G401 (cell line): ENCODE data around the gene CEBPZ. TPM values are rescaled to one million over a fixed set of nuclear protein-coding genes. Genes with fewer than 3 reads are reported as not detected.

Source experiments
- DNase-seq: peaks from one replicate; pipeline ENCODE4 v3.0.0-alpha.2; 2015; ENCODE audit warnings: low spot score
- in situ Hi-C: cut with HindIII; loops from 2 replicates; pipeline ENCODE4 v1.10.0; 2016; ENCODE audit warnings: low sequenced_read_pairs, mixed read lengths
- total RNA-seq: library from RNA; depleted of rRNA; stranded (reverse); fragments of >200 nt; shearing (Covaris generic); gene quantifications from 2 replicates; pipeline ENCODE4 v1.2.3, GENCODE V29; 2014; rRNA removed

Gene CEBPZ, protein sequence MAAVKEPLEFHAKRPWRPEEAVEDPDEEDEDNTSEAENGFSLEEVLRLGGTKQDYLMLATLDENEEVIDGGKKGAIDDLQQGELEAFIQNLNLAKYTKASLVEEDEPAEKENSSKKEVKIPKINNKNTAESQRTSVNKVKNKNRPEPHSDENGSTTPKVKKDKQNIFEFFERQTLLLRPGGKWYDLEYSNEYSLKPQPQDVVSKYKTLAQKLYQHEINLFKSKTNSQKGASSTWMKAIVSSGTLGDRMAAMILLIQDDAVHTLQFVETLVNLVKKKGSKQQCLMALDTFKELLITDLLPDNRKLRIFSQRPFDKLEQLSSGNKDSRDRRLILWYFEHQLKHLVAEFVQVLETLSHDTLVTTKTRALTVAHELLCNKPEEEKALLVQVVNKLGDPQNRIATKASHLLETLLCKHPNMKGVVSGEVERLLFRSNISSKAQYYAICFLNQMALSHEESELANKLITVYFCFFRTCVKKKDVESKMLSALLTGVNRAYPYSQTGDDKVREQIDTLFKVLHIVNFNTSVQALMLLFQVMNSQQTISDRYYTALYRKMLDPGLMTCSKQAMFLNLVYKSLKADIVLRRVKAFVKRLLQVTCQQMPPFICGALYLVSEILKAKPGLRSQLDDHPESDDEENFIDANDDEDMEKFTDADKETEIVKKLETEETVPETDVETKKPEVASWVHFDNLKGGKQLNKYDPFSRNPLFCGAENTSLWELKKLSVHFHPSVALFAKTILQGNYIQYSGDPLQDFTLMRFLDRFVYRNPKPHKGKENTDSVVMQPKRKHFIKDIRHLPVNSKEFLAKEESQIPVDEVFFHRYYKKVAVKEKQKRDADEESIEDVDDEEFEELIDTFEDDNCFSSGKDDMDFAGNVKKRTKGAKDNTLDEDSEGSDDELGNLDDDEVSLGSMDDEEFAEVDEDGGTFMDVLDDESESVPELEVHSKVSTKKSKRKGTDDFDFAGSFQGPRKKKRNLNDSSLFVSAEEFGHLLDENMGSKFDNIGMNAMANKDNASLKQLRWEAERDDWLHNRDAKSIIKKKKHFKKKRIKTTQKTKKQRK
- total RNA-seq = 41.3 and 63.4 TPM in 2 replicates

DNA sequence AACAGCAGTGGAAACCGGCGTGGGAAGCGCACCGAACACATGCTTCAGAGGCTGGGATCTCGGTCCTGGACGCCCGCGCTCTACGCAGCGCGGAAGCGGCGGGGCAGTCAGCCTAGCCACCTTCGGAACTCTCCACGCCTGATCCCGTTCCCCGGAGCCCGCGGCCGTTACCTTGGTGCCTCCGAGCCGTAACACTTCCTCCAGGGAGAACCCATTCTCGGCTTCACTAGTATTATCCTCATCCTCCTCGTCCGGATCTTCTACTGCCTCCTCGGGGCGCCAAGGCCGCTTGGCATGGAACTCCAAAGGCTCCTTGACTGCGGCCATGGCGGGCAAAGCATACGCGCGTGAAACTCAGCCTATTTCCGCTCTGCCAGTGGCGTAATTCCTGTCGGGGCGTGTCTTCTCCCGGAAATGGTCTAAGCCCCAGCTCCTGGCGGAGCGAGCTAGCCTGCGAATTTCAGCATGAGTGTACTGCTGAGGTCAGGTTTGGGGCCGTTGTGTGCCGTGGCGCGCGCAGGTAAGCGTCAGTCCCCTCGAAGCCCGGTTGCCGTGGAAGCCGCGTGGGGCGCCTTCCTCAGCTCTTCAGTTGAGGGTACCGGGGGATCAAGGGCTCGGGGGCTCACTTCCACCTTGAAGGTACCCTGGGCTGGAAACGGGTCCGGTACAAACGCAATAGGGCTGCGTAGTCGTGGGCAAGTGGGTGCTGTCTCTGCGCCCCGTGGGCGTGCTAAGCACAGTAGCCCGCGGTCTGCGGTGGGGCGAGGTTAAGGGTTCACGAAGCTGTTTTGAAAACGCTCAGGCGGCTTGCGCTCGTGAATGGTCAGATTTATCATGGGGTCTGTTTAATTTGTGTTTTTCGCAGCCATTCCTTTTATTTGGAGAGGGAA, at the start of gene CEBPZ, which contains the start of gene NDUFAF7:
TSS of gene CEBPZ (minus strand) at position 356 of the 890 bp plus-strand sequence. CDS start at position 327, 29 bp downstream.
TSS of gene NDUFAF7 (plus strand) at position 418 of the 890 bp plus-strand sequence. CDS start at position 466, 48 bp downstream.
- in situ Hi-C loops = no loop called here

GRCh38 chr2:37276291-37276690, 44.9 kb upstream of the CEBPZ start:
- DNase-seq = no peak
- in situ Hi-C loops = no loop called here

More for the DNA sequence above, at the start of gene CEBPZ, which contains the start of gene NDUFAF7:
- DNase-seq = peak; percentile 95

DNA sequence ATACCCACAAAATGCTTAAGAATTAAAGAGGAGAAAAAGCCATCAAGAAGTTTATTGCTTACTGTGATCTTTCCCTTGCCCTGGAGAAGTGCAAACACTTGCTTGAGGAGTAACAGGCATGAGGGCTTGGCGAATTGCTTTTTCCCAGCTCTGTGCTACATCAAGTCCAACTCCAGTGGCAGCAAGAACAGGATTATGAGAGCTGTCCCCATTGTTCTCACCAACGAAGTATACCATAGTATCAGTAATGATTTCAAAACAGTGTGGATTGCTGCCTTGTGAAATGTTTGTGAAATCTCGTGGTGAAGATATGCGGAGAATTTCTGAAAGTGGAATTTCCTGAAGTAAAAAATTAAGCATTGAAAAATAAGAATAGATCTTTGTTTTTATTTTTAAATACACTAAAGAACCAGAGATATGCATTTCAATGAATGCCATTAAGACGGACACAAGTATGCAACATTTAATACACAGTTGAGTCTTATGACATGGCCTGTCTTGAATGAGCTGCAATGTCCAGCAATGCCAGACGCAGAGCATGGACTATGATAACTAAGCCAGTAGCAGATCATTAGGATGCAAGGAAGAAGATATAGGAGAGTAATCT, 43.1 kb upstream of the CEBPZ start:
- DNase-seq = no peak
- in situ Hi-C loops = no loop called here

DNA sequence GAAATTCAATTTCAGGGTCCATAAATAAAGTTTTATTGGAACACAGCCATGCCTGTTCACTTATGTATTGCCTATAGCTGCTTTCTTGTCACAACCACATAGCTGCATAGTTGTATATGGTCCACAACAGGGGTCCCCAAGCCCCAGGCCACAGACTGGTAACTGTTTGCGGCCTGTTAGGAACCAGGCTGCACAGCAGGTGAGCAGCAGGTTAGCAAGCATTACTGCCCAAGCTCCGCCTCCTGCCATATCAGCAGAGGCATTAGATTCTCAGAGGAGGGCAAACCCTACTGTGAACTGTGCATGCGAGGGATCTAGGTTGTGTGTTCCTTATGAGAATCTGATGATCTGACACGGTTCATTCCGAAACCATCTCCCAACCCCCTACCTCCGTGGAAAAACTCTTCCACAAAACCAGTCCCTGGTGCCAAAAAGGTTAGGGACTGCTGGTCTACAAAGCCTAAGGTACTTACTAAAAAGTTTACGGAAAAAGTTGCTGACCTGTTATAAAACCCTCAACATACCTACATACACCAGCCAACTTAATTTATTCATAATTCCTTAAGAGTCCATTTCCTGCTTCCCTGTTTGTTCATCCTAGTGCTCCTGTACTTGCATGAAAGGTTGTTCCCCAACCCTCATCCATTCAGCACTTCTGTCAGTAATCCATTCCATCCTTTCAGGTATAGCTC, 40.1 kb upstream of the CEBPZ start:
- in situ Hi-C loops = no loop called here
- no peak for DNase-seq

DNA sequence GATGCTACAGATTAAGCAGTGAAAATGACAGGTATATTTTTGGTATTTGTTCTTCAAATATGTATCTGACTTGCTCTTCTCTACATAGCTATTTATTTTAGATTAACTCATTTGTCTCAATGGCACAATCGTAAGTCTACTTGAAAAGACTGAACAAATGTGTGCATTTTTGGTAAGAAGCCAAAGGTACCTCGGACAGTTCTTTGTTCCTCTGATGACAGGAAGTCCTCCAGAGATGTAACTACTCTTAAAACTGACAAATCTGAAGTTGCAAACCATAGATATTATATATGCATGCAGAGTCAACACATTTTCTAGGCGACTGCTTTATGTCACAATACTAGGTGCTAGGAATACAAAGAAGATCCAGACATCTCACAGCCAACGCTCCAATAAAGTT, 36.7 kb upstream of the CEBPZ start:
- no peak for DNase-seq
- in situ Hi-C loops = no loop called here

- no peak for DNase-seq
These were observed 36.3 kb upstream of the CEBPZ start for GRCh38 chr2:37267685-37268084.

GRCh38 chr2:37263839-37264238, 32.4 kb upstream of the CEBPZ start:
- in situ Hi-C loops = no loop called here
- DNase-seq = no peak

More at GRCh38 chr2:37267685-37268084, 36.3 kb upstream of the CEBPZ start:
- in situ Hi-C loops = no loop called here

DNA sequence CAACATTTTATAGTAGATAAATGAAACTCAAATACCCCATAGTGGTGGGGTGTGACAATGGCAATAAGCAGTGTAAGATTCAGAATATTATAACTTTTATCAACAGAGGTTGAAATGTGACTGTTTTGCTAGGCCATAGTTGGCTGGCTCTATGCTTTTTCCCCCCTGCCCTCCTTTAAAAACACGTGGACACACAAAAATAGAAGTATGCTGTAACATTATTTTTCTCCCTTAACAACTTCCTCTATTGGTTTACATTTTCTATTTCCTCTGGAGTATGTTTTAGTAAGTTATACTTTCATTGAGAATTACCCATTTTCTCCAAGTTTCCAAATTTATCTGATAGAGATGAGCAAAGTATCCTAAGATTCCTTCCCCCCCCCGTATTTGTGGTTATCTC, 31.1 kb upstream of the CEBPZ start:
- in situ Hi-C loops = no loop called here

DNA sequence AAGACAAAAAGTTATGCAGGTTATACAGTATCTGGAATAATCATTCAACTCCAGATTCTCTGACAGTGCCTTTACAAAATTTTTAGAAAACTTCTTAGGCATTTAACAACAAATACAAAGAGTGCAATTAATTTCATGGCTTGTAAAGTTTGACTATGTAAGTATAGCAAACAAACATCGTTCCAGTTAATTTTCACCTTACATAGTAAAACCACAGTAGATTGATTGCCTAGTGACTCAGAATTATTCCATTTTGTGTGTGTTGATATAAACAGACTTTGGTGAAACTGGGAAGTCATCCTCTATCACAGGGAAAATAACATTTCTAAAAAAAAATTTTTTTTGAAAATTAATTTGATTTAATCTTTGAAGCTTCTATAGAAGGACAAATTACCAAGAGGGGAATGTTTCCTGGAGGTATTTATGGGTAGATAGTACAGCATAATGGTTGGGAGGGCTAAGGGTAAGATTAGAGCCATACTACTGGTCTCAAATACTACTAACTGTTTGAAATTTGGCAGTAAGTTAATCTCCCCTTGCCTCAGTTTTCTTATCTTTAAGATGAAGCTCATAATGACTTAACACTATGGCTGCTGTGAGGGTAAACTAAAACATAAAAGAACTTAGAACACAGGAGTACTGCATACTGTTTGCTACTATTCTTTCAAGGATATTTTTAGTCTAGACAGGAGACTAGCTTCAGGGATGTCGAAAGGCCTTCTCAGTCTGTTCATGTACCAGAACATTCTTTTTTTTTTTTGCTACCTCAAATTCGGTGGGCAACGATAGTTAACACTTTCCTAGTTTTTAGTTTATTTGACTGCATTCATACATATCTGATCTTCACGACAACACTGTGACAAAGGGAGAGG, 19.7 kb upstream of the CEBPZ start:
- DNase-seq = no peak
- in situ Hi-C loops = no loop called here

More for the DNA sequence above, 31.1 kb upstream of the CEBPZ start:
- DNase-seq = no peak

- no peak for DNase-seq
- in situ Hi-C loops = no loop called here
These were observed 14.8 kb upstream of the CEBPZ start for GRCh38 chr2:37246205-37246604.

GRCh38 chr2:37244755-37245154, 13.4 kb upstream of the CEBPZ start:
- no peak for DNase-seq
- in situ Hi-C loops = no loop called here

DNA sequence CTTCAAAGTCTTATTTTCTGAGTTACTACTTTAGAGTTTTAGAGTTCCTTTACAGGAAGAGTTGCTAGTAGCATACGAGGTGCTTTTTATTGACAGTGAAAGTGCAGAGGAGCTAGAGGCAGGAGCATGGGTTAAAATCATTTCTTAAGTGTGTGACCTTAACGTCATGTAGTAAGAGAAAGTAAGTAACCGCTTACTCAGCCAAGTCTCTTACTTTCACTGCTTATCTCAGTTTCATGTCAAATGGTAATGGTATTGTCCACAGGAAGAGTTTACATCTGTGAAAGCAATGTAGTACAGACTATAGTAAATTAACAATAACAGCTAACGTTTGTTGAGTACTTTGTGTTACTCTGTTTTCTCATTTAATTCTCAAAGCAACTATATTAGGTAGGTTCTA, 12.6 kb upstream of the CEBPZ start:
- DNase-seq = no peak
- in situ Hi-C loops = no loop called here

DNA sequence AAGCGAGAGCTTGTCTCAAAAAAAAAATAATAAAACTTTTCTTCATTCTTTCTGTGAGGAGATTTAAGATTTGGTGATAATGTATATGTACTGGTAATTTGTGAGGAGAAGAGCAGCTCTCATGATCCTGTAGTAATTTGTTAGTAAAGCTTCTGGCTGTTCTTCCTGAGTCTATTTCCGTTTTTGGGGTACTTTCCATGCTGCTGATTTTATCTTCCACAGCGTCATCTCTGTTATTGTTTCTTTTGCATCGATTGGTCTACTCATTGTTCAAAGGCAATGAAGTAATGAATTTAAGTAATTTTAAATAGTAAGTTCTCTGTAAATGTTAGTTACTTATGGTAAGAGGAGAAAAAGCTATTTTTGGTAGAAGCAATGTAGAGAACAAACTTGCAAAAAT, 12.0 kb upstream of the CEBPZ start:
- in situ Hi-C loops = no loop called here
- no peak for DNase-seq

- DNase-seq = peak; percentile 35
- in situ Hi-C loops = no loop called here
These were observed 936 bp upstream of the CEBPZ start for GRCh38 chr2:37232131-37232933.

- in situ Hi-C loops = no loop called here
- DNase-seq = no peak
These were observed 815 bp downstream of the CEBPZ start for GRCh38 chr2:37230581-37230980.

DNA sequence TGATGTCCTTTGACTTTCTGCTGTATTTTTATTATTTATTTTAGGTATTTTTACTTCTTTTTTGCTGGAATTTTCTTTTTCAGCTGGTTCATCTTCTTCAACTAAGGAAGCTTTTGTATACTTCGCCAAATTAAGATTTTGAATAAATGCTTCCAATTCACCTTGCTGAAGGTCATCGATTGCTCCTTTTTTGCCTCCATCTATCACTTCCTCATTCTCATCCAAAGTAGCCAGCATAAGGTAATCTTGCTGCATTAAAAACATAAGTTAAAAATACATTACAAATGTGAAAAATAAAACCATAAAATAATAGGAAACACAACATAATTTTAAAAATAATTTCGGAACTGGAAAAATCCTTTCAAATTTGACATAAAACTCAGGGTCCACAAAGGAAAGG, 2.6 kb downstream of the CEBPZ start:
- in situ Hi-C loops = no loop called here
- DNase-seq = no peak
